CD4-positive, alpha-beta T cell treated with Interleukin-15 for 1 hour (primary cell): ENCODE results near the gene ASAP2.

Experiments
- DNase-seq: peaks from one replicate; pipeline ENCODE4 v3.0.0-alpha.2; 2020

The ASAP2 gene

DNA sequence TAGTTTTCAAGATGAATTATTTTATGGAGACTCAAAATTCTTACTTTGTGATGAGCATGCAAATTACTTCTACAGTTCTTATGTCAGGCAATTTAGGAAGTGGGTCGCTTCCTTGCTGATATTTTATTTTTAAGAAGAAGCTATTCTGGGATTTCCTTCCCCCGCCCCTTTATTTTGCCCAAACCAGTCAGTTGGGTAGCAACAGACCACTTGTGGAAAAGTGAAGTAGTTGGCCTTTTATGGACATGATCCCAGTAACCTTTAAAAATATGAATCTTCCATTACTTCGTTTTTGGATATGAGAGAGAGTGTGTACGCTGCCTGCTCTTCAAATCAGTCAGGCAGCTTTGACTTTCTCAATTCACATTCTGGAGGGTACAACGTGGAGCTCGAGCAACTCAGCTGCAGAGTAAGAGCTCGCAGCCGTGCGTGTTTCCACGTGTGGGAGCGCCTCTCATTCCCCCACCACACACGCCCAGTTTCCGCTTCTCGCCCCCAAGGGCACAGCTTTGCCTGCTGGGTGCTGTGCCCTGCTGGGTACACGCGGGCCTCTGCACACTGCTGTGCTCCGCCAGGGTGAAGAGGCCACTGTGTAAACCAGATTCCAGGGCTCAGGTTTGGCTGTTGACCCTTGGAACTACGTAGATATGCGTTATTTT is 124.1 kb downstream of the ASAP2 start:
- peak; percentile 21 for DNase-seq

DNA sequence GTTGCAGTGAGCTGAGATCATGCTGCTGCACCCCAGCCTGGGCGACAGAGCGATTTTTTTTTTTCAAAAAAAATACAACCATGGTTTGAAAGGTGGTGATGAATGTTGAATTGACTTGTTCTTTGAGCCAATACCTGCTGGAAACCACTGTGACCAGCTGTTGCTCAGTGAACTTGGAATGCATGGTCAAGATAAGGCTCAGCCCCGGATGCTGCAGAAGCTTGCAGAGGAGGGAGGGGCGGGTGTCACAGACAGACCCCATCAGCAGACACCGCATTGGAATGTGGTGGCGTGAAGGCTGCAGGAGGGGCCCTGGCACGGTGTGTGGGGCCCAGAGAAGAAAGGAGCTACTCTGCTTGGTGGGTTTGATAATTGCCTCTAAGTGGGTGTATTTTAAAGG is 125.1 kb downstream of the ASAP2 start:
- no peak for DNase-seq

DNA sequence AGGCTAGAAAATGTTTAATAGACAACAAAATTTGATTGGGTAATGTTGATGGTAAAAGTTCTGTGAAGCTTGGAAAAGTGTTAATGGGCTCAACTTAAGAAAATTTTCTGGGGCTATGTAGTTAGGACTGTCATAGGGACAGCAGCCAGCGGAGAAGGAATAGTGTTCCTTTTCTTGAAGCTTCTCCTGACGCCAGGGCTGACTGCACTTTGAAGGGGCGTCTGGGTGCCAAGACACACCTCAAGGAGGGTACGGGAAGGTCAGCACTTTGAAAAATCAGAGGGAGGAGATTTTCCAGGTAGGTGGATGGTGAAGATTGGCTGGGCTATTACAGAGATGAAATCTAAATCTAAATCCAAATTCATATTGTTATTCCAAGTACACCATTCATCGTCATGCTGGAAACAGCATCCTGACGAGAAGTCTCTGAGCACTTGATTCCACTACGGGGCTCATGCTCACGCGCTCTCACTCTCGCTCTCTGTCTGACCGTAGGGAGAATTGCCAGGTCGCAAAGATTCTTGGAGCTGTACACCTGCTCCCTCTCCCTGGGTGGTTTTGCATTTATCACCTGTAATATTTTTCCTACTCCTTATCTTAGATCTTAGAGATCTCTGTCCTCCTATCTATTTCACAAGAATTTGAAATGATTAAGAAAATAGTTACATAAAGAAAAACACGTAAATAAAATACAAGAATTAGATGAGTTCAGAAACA is 125.7 kb downstream of the ASAP2 start:
- DNase-seq, result no peak

DNA sequence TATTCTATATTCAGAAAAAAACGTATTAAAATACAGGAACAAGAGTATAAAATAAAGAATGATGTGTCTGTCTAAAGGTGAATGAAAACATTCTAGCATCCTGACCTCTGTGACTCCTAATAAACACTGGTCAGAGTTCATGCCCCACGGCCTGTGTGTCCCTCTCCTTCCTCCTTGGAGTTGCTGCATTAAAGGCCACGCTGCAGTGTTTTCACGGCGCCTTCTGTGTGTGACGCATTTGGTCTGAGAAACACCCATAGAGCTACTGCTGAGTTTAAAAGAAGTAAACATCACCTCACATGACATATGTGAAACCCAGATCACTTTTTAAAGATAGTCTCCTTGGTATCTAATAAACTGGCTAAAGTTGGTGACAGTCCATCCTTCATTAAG is 126.2 kb downstream of the ASAP2 start:
- no peak for DNase-seq

DNA sequence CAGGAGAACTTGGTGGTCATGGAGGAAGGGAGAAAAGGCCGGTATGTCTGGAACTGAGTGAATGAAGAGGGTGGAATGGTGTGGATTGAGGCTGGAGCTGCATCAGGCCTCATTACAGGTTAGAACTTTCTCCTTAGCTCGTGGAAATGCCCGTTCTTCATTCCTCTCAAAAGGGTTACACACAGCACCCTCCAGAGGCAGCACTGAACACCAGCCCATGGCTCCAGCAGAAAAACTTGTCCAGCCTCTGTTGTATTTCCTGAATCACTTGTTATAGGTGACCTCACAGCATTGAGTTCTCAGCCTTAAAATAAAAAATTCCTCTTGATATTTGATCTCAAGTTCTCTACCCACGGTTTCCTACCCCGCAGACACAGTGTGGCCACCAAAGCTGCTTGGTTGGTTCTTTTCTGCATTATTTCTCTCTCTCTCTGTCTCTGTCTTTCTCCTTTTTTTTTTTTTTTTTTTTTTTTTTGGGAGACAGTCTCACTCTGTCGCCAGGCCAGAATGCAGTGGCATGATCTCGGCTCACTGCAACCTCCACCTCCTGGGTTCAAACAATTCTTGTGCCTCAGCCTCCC is 127.1 kb downstream of the ASAP2 start:
- DNase-seq, result peak; percentile 22

DNA sequence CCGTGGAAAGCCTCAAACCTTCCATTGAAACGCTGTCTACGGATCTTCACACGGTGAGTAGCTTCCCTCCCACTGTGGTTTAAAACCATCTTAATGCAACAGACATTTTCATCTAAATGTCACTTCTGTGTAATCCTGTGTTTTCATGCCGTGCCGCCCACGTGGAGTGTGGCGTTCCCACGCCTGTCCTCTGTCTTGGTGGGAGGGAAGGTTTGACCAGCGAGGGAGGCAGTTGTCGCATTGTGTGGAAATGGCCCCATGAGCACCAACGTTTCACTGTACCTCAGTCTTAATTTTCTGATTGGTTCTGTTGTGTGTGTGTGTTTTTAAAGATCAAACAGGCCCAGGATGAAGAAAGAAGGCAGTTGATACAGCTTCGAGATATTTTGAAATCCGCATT is 128.1 kb downstream of the ASAP2 start:
- DNase-seq, result no peak

DNA sequence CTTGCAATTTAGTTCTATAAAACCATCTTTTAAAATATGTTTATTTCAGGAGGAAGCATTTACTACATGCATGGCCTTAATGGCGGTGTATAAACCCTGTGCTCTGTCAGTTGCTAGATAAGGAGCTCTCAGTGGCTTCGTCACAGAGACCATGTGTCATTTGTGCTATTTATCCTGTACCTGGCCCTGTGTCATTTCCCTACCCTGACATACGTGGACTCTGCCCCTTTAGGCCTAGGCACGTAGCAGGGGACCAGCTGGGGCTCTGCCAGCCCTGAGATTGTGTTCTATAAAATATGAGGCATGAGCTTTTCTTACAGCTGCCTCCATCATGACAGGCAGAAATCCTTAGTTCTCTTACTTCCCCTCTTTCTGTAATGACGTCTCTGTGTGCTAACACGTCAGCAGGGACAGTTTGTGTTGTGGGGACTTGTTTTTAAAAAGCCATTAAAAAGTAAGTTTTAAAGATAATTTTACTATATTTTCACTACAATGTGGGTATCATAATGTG is 128.8 kb downstream of the ASAP2 start:
- DNase-seq, result peak; percentile 21

DNA sequence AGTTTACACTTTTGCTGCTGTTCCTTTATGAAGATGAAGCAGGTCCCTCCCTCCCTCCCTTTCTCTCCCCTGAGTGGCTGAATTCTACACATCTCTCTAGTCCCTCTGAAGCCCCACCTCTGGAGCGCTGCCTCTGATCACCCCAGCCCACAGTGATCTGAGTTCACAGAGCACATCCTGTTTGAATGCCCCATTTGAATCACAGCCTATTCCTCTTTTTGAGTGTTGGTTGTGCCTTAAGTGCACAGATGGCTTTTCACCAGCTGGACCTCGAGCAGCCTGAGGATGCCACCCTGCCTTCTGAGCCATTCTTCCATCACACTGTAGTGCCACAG is 129.6 kb downstream of the ASAP2 start:
- peak; percentile 55 for DNase-seq

DNA sequence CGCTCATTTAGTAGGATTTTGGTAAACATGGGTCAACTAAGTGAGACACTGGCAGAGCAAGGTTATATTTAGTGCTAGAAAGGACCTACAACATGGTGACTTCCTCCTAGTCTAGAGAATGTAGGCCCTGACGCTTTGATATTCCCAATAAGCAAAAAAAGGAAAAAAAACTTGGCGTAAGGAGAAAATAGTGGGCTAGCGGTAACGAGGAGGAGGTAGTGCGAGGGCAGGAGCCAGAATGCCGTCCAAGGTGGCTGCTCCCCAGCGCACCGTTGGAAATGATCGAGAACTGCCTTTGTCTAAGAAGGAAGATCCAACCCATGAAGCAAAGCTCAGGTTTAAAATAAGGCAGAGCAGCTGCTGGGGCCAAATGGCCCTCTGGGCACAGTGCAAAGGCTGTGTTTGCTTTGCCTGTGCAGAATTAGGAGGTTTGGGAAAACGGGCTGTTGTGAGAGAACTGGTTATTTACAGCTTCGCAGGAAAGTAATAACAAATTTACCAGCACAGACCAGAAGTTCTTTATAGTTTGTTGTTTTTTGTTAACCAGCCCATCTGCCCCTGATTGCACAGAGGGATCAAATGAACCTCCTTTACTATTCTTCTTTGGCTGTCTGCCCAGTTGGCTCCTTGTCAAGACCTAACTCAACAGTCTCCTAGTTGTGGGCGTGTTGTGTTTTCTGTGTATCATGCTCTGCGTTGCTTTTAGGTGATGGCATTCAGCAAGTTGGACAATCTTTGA is 130.1 kb downstream of the ASAP2 start:
- DNase-seq, result no peak

DNA sequence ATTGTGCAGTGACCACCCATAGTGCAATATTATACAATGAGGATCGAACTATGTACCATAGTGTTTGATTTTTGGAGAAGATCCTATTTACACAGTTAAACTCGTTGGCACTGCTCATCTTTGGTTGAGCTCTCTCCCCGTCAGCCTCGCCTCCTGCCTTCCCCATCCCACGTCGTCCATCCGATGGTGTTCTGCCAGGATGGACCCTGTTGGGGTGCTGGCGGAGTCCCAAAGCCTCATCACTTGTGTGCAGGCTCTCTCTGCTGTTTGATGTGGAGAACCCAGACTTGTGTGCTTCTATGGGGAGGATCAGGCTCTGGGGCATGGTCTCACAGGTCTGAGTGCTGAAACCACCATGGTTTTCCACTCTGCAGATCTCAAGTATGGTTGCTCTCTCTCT is 131.3 kb downstream of the ASAP2 start:
- DNase-seq, result no peak

DNA sequence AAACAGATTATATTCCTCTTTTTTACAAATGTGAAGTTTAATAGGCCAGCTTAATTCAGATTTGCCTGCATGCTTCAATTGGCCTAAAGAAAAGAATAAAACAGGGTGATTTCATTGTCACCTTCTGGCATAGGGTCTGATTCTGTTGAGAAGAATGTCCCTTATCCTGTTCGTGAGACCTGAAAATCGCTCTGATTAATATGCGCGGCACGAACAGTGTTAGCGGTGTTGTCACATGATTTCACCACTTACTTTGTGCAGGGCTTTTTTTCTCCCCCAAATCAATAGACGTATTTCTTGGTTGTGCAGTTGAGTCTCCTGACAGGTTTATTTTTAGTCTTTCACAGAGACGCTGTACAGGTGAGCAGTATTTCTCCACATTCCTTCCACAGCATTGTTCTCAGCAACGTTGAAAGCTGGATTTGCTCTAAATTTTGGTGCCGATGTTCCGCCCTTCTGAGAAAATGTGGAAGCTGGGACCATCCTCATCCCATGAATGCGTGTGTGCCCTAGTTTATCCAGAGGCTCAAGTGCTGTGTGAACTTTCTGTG is 134.8 kb downstream of the ASAP2 start:
- no peak for DNase-seq

DNA sequence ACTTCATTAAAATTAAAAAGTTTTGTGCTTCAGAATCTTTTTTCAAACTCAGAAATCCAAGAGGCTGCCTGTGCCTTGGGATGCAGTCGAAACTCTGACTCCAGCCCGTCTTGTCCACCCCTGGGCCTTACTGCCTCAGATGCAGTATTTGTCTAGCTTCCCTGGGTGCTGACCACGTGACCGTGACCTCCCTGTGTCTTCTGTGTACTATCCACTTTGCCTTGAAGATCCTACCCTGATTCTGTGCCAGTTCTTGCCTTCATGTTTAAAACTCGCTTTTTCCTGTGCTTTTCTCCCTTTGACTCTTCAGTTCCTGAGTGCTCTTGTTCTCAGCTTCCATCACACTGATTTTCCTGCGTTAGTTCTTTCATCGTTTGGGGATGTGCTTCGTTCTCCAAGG is 136.0 kb downstream of the ASAP2 start:
- DNase-seq, result no peak

DNA sequence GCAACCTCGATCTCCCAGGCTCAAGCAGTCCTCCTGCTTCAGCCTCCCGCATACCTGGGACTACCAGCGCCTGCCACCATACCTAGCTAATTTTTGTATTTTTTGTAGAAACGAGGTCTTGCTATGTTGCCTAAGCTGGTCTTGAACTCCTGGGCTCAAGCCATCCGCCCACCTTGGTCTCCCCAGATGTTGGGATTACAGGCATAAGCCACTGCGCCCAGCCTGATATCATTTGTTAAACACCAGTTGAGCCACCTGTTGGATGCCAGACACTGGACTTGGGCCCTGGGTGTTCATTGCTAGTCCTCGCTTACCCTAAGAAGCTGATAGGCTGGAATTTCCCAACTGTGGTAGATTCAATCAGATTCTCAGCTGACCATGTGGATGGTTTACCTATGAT is 136.9 kb downstream of the ASAP2 start:
- no peak for DNase-seq

DNA sequence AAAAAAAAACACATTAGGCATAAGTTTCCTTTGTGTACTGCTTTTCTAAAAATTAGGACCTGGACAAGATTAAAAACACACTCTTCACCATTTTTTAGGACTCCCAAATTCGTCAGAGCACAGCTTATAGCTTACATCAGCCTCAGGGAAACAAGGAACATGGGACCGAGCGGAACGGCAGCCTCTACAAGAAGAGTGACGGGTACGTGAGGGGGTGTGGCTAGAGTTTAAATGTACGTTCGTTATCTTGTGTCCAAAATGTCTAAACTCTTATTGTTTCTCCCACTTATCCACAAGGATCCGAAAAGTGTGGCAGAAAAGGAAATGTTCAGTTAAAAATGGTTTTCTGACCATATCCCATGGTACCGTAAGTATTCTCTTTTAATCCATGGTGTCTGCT is 137.8 kb downstream of the ASAP2 start:
- no peak for DNase-seq

DNA sequence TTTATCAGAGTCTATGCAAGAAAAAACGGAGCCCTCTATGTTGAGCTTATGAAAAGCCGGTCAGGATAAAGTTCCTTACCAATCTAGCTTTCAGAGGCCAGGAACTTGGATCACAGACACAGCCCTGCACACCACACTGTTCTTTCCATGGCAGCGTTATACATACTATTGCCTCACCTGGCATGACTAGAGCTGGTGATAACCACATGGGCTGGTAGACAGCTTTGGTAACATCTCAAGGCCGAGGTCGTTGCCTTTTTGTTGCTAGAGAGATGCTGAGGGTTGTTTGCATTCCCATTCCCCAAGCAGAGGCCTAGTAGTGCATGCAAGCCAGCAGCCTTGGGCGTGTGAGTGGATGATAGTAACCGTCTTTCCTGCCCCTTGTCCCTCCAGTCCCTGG is 138.7 kb downstream of the ASAP2 start:
- no peak for DNase-seq

DNA sequence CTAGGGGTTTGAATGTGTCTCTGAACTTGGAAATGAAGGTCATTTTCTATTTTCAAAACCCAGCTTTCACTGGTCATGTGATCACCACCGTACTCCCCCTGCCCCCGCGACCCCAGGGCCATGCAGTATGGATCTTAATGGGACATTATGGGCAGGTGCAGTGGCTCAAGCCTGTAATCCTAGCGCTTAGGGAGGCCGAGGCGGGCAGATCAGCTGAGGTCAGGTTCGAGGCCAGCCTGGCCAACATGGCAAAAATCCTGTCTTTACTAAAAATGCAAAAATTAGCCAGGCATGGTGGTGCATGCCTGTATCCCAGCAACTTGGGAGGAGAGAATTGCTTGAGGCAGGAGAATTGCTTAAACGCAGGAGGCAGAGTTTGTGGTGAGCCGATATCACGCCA is 139.4 kb downstream of the ASAP2 start:
- DNase-seq, result no peak

DNA sequence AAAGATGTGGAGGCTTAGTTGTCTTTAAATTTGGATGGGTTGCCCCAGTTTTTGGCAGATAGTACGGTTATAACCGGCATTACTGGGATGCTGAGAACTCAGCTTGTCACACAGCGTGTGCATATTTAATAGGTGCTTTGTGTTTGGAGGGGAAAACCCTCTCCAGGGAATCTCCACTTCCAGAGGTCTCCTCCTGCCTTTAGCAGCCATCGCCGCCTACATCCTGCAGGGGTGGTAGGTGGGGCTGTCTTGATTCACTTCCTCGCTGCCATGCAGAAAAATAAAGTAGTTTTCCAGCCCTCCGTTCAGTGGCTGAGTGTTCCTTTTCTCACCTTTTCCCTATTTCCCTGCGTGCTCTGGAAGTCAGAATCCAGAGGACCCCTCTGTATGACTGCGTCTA is 140.3 kb downstream of the ASAP2 start:
- no peak for DNase-seq

DNA sequence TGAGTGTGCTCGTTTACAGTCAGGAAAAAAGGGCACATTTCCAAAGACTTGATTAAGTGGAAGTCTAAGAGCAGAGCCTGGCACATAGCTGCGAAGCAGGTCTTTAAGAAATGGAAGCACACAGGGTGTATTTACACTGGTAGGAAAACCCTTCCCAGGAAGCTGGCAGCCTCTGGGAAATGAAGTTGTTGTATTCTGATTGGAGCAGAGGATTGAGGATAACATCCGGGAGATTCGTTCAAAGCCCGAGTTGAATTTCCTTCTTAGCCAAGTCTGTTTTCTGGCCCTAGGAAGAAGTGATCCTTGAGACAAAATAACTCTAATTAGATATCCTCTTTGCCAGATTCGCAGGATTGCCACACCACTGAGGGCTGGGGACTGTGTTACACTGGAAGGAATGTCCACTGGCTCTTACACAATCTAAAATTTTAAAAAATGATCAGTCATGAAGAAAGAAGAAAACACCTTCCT is 140.8 kb downstream of the ASAP2 start:
- no peak for DNase-seq

DNA sequence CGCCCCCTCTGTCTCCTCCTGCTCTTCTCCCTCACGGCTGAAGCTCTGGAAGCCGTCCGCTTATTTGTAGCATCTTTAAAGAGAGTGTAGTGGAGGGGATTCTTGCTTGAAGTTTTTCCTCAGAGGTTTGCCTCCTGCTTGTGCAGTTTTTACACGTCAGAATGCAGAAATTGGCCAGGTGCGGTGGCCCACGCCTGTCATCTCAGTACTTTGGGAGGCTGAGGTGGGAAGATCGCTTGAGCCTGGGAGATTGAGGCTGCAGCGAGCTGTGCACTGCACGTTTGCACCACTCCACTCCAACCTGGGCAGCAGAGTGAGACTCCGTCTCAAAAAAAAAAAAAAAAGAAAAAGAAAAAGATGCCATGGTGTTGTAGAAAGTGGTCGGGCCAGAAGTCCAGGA is 147.7 kb downstream of the ASAP2 start:
- no peak for DNase-seq

DNA sequence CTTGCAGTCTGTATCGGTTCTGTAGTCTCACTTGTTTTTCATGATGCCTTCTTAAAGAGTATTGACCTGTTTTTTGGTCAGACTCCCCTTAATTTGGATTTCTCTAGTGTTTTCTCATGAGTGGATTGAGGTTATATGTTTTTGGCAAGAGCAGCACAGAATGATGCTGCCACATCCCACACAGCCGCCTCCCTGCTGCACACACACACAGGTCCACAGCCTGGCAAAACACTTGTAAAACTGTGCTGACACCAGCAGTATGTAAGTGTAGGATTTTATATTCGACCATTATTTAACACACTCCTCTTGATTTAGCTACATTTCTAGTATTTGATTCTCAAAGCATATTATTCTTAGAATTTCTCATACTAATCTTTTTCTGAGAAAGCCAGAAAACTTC is 148.7 kb downstream of the ASAP2 start:
- DNase-seq, result no peak

DNA sequence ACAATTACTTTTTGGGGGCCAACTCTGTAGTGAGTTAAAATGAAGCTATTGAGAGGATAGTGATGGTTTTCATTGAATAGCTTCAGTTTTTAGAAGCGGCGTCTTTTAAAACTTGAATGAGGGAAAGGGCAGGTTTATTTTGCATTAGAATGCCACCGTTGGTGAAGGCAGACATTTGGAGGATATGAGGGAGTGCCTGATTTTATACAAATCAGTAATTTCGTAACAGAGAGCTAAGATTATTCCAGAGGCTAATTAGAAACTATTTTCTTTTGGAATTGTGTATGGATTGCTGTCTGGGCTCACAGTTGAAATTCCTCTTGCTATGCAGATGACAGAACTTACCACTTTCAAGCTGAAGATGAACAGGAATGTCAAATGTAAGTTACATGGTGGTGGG is 149.1 kb downstream of the ASAP2 start:
- no peak for DNase-seq

DNA sequence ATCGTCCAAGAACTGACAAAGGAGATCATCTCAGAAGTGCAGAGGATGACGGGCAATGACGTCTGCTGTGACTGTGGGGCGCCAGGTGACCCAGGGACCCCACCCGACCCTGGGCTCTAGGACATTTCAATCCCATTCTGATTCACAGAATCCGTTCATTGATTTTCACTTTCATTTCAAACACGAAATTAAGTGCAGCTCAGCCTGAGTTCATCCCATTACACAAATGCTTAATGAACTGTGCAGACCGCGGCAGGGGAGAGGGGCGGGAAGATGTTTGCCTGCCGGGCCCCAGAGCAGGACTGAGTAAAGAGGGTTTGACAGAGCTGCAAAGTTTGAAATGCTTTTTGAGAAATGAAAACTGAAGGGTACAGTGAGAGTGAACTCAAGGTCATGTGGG is 149.6 kb downstream of the ASAP2 start:
- DNase-seq, result no peak

DNA sequence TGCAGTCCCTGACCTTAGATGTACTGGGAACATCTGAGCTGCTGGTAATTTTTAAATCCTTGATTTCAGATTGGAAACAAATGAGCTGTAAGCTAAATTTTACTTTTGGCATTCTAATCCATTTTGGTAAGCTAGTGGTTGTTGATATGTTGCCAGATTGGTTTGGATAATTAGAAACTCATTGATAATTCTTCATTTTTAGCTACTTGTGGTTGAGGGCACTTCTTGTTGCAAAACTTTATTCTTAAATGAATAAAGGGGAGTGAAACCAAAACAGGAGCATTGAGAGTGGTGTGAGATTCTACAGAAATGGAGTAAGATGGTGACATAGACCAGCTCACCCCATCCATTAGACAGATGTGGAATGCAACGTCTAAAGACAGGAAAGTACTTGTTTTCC is 152.2 kb downstream of the ASAP2 start:
- no peak for DNase-seq
